GM12801 (cell line): ENCODE measurements around the gene PLEKHA7.

ENCODE experiments used
- TF ChIP-seq, protein P1 (sequence below): IDR thresholded peaks from one replicate; pipeline ENCODE4 v1.5.1; 2011; ENCODE audit warnings: control low read depth; ENCODE audit not compliant: insufficient read length; ENCODE audit errors: extremely low read depth

Gene PLEKHA7

DNA sequence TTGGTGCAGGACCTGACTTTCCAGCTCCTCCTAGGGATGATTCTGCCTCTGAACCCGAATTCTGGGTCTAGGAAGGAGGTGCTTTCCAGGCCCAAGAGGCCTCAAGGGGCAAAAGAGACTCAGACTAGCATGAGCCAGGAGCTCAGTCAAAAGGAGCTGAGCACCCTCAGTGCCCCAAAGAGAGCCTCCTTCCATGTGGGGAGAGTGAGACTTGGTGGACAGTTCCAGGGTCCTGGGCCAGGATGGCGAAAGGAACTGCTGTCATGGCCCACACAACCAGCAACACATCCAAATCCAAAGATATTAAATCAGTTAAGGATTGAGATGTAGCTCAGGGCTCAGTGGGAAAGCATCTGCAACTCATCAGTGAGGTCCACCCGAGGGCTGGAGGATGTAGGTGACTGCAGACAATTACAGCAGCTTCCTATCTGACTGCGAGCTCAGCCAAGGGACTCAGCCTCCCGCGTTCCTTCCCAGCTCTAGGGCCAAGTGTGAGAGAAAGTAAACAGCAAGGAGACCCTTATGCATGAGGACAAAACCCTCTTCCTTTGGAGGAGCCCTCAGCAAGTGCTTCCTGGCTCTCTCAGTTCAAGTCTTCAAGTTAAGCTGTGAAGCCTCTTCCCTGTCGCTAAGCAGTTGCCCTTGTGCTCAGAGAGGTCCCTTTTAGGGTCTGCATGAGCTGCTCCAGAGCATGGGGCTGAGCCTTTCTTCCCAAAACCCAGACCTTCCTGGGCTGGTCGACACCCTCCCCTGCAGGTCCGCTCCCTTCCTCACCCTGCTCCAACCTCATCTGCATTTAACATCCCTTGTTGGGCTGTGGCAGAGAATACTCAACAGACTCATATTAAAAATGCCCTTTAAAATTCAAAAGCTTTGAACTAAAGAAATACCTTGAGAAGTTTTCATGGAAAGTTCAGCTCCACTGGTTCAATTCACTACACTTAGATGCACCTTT is 240.0 kb downstream of the PLEKHA7 start:
- TF ChIP-seq, protein P1, sequence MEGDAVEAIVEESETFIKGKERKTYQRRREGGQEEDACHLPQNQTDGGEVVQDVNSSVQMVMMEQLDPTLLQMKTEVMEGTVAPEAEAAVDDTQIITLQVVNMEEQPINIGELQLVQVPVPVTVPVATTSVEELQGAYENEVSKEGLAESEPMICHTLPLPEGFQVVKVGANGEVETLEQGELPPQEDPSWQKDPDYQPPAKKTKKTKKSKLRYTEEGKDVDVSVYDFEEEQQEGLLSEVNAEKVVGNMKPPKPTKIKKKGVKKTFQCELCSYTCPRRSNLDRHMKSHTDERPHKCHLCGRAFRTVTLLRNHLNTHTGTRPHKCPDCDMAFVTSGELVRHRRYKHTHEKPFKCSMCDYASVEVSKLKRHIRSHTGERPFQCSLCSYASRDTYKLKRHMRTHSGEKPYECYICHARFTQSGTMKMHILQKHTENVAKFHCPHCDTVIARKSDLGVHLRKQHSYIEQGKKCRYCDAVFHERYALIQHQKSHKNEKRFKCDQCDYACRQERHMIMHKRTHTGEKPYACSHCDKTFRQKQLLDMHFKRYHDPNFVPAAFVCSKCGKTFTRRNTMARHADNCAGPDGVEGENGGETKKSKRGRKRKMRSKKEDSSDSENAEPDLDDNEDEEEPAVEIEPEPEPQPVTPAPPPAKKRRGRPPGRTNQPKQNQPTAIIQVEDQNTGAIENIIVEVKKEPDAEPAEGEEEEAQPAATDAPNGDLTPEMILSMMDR, result no peak

DNA sequence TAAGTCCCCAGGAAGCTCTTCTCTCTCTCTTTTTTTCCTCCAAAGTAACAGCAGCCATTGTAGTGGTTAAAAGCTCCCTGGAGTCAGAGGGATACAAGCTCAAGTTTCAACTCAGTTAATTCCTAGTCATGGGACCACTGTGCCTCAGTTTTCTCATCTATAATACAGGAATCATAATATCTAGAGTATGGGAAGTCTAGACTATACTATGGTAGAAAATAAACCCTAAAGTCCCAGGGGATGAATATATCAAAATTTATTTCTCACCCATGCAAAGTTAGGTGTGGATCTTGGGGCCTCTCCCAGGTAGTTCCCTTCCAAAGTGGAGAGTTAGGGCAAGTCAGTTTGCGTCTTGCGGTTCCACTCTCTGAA is 242.1 kb downstream of the PLEKHA7 start:
- TF ChIP-seq, protein P1, result no peak

DNA sequence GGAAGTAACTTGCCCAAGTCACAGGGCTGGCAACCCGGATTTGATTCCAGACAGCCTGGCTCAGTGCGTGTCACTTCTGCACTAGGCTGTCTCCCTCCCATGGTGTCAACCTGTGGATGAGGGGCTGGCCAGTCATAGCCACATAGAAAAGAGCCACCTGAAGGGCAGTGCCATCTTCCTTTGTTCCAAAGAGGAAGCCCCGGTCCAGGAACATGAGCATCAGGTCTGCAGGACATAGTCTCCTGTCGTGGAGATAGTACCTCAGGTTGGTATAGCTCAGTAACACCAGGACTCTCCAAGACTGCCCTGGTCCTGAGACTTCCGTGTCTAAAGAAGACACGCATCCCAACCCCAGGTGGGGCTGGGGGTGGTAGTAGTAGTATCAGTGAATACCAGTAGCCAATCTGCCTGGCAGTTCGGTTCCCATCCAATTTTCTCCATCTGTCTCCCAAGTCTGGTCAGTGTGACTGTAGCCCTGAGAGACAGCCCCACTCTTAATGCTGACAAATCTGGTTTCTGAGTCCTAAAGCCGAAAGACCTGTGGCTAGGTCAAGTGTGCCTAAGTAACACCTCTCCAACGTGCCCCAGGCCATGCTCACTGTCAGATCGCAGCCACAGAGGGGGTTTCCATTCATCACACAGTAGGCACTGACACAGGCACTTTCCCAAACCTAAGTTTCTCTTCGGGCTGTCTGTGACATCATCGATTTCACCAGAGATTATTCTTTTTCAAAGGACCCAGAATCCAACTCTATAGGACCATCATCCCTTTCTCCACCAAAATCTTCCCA is 242.7 kb downstream of the PLEKHA7 start:
- TF ChIP-seq, protein P1, result no peak

DNA sequence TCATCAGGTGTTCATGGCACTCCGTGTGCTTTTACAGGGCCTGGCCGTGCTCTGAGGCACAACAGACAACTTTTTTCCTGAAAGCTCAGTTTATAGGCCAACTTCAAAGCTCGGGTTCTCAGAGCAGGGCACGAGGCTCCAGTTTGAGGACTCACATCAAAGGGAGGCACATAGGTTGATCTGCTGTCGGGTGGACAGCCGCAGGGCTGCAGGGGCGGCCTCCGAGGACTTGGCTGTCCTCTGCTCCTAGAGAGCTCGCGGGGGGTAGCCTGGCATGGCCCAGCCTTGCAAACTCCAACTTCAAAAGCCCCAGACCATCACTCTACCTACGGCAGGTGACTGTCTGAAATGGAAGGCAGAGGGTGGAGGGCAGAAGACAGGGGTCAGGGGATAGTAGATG is 244.2 kb downstream of the PLEKHA7 start:
- TF ChIP-seq, protein P1, result no peak

DNA sequence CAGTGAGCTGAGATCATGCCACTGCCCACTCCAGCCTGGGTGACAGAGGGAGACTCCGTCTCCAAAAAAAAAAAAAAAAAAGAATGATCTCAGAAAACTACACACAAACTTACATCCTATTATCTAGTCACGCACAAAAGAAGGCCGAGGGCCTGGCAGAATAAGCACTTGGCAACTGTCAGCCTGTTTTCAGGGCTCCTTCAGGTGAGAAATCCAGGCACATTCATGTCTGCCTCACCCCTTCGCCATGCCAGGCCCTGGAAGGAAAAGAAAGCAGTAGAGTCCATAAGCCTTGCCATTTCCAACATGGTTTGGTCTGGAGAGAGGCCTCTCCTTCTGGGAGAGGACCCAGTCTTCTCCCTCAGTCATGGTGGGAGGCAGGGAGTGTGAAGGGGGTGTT is 244.8 kb downstream of the PLEKHA7 start:
- TF ChIP-seq, protein P1, result no peak

DNA sequence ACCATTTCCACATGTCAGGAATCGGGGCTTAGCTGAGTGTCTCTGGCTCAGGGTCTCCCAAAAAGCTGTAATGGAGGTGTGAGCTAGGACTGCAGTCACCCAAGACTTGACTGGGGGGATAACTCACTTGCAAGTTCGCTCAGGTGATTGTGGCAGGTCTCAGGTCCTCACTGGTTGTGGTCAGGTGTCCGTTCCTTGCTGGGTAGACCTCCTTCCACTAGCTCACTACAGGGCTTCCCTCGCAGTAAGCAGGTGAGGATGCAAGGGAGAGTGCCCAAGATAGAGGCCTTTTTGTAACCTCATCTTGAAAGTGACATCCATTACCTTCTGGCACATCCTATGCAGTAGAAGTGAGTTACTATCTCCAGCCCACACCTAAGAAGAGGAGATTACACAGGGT is 246.3 kb downstream of the PLEKHA7 start:
- TF ChIP-seq, protein P1, result no peak

DNA sequence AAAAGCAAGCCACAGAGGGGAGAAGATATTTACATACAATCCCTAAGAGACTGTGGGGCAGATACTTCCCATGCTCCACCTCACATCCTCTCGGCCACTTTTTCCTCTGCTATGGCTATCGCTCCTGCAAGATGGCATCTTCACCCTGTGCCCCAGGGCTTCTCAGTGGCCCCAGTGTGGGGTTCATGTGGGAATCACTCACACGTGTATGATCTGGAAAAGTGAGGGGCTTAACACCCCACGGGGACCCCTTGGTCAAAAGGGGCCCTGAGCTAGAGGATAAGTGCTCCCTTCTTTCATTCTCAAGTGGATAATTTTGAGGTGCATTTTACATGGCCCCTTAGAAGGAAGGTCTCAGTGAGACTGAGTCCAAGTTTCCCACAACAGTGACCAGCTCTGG is 247.1 kb downstream of the PLEKHA7 start:
- TF ChIP-seq, protein P1, result no peak
